ENCODE results near the gene DIAPH1.

Gene DIAPH1

DNA sequence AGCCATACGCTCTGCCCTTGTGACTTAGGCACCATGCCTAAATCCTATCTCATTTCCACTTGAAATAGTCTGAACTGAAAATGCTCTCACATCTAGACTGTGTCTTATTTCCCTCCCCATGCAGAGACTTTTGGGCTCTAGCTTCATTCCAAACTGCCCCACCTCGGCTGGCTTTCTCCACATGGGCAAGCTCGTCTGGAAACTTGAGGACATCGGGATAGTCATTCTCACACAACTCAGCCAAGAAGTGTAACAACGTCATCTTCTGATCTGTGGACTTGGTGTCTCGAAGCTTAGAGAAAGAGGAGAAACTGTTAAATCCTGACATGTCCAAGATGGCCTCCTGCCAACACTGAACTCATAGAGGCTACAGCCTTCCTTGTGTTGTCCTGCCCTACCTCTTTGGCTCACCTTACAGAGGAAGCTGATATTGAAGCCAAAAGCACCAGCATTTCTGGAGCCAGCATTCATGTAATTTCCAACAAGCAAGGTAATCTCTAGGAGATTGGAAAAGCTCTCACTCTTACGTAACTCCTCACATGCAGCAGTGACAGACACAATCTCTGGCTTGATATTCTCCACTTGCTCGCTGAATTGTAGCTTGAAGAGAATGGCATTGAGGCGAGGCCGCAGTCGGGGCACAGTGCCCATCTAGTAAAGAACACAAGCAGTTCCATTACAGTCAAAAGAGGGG, 90.4 kb downstream of the DIAPH1 start:
- FAIRE-seq = no peak
- TF ChIP-seq POU2F2 (IDR thresholded peaks at IDR 0.05; ENCODE audit: low read depth, low read length) (no peak), PAX5 (IDR thresholded peaks at IDR 0.05; ENCODE audit: insufficient read depth, low read length, severe bottlenecking) (no peak), POLR2AphosphoS5 (IDR thresholded peaks at IDR 0.05; ENCODE audit: low read depth, low read length) (no peak), SPI1 (IDR thresholded peaks at IDR 0.05; ENCODE audit: low read depth, low read length) (no peak), TAF1 (IDR thresholded peaks at IDR 0.05; ENCODE audit: low read depth, low read length) (no peak), POLR2A (IDR thresholded peaks at IDR 0.05; ENCODE audit: low read depth, low read length) (no peak)
- no peak for DNase-seq (ENCODE audit: insufficient read length, low spot score)

DNA sequence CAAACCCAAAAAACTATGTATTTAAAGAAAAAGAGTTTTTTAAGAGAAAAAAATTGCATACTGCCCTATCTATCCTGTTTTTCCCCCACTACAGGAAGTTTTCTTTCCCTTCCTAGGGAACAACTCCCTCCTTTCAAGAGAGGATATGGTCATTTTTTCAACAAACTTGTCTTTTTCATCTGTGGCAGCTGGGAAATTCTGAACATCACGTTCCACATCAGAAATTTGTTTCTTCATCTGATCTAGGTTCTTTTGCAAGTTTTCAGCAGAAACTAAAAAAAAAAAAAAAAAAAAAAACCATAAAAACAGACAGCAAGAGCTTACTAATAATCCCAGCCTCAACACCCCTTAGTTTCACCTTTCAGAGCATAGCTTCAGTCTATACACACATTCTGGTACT, 91.4 kb downstream of the DIAPH1 start:
- DNase-seq (ENCODE audit: insufficient read length, low spot score) (no peak), FAIRE-seq (no peak)
- TF ChIP-seq POLR2A (IDR thresholded peaks at IDR 0.05; ENCODE audit: low read depth, low read length) (no peak), TAF1 (IDR thresholded peaks at IDR 0.05; ENCODE audit: low read depth, low read length) (no peak), POU2F2 (IDR thresholded peaks at IDR 0.05; ENCODE audit: low read depth, low read length) (no peak), POLR2AphosphoS5 (IDR thresholded peaks at IDR 0.05; ENCODE audit: low read depth, low read length) (no peak), SPI1 (IDR thresholded peaks at IDR 0.05; ENCODE audit: low read depth, low read length) (no peak), PAX5 (IDR thresholded peaks at IDR 0.05; ENCODE audit: insufficient read depth, low read length, severe bottlenecking) (no peak)

DNA sequence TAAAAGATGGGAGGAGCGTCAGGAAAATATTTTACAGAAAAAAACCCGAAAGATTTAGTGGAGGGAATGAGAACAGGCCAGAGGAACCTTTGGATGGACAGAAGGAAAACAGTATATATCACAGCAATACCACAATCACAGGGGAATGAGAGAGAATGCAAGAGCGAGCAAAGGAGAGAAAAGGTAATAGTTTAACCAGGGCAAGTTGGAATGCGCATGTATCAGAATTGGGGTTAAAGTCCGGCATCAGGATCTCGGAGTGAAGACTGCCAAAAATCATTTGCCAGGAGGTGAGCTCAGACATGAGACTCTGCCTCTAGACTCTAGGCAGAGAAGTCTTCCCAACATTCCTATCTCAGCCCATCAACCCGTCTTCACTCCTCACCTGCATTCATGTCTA, 93.1 kb downstream of the DIAPH1 start:
- FAIRE-seq (no peak), DNase-seq (ENCODE audit: insufficient read length, low spot score) (no peak)
- TF ChIP-seq TAF1 (IDR thresholded peaks at IDR 0.05; ENCODE audit: low read depth, low read length) = no peak
- no peak for TF ChIP-seq PAX5 (IDR thresholded peaks at IDR 0.05; ENCODE audit: insufficient read depth, low read length, severe bottlenecking)
- TF ChIP-seq POU2F2 (IDR thresholded peaks at IDR 0.05; ENCODE audit: low read depth, low read length) = no peak
- no peak for TF ChIP-seq SPI1 (IDR thresholded peaks at IDR 0.05; ENCODE audit: low read depth, low read length)
- TF ChIP-seq POLR2A (IDR thresholded peaks at IDR 0.05; ENCODE audit: low read depth, low read length) = no peak
- TF ChIP-seq POLR2AphosphoS5 (IDR thresholded peaks at IDR 0.05; ENCODE audit: low read depth, low read length) = no peak

DNA sequence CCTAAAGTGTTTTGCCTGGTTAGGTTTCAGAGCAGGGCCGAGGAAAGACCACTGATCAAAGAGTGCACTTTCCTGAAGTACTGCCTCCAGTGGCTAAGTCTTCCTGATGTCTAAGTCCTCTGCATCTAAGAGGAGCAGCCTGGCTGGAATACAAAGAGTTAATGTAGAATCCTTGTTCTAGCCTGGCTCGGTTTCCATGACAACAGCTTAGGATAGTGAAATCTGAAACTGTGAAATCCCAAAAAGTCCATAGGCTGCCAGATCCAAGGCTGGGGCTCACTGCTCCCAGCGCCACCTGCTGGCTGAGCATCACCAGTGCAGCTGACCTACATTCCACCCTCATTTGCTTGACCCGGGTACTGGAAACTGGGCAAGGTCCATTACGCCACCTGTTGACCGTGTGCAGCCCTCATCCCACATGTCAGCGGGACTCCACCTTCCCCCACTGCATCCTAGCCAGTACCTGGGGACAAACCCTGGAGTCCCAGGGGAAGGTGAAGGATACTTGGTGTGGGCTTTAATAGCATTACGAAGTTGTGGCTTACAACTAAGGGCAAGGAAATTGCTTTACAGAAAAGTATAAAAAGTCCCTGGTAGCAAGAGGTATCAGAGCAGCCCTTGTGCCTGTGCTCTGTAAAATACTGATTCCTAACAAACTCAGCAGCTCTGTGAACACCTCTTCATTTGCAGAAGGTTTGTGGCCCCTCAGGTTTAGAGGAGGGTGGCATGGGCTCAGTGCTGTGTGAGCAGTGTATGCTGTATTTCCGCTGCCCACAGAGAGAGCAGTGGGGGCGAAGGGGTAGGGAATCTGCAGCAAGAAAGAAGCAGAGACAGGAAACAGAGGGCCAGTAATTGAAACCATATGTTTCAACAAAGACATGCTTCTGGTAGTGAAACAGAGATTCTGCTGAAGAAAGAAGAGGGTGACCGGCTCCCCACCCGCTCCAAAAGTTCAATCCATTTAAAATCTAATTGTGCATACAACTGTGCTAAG, 93.9 kb downstream of the DIAPH1 start:
- no peak for DNase-seq (ENCODE audit: insufficient read length, low spot score)

DNA sequence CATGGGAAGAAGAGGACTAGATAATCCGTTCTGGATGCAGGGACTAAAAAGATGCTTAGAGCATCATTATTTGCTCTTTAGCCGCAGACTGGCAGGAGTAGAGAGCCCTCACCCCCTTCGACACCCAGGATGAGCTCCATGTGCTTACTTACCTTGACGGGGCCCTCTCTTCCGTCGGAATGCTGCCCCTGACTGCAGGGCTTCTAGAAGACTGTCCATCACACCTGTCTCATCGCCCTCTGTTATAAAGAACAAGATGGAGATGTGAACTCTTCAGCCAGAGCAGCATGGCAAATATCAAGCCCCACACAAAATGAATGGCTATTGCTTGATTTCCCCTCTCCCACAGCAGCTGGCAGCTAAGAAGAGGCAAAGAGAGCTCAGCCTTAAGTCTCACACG, 94.8 kb downstream of the DIAPH1 start:
- DNase-seq (ENCODE audit: insufficient read length, low spot score) (no peak), FAIRE-seq (no peak)
- TF ChIP-seq POU2F2 (IDR thresholded peaks at IDR 0.05; ENCODE audit: low read depth, low read length) (no peak), TAF1 (IDR thresholded peaks at IDR 0.05; ENCODE audit: low read depth, low read length) (no peak), POLR2A (IDR thresholded peaks at IDR 0.05; ENCODE audit: low read depth, low read length) (no peak), SPI1 (IDR thresholded peaks at IDR 0.05; ENCODE audit: low read depth, low read length) (no peak), PAX5 (IDR thresholded peaks at IDR 0.05; ENCODE audit: insufficient read depth, low read length, severe bottlenecking) (no peak), POLR2AphosphoS5 (IDR thresholded peaks at IDR 0.05; ENCODE audit: low read depth, low read length) (no peak)

More for the DNA sequence above, 93.9 kb downstream of the DIAPH1 start:
- FAIRE-seq = peak; percentile 98
- TF ChIP-seq TAF1 (IDR thresholded peaks at IDR 0.05; ENCODE audit: low read depth, low read length) (no peak), PAX5 (IDR thresholded peaks at IDR 0.05; ENCODE audit: insufficient read depth, low read length, severe bottlenecking) (no peak), POU2F2 (IDR thresholded peaks at IDR 0.05; ENCODE audit: low read depth, low read length) (peak; percentile 52; the same call in 1 of the 2 replicates)

DNA sequence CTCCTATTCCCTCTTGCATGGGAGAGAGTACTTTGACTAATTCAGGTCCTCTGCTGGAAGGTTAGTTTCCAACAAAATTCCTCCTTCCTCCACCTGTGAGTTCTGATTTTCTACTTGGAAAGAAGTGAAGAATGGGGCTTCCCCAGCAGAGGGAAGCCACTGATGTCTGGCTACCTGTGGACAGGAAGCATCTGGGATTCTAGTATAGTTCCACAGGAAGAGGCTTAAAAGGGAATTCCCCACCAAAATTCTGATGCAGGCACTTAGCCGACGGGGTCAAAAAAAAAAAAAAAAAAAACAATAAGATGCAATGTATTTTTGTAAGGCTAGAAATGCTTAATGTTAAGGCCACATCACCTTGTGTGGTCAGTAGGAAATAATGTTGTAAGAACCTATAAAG, 96.5 kb downstream of the DIAPH1 start:
- DNase-seq (ENCODE audit: insufficient read length, low spot score) (no peak), FAIRE-seq (no peak)

DNA sequence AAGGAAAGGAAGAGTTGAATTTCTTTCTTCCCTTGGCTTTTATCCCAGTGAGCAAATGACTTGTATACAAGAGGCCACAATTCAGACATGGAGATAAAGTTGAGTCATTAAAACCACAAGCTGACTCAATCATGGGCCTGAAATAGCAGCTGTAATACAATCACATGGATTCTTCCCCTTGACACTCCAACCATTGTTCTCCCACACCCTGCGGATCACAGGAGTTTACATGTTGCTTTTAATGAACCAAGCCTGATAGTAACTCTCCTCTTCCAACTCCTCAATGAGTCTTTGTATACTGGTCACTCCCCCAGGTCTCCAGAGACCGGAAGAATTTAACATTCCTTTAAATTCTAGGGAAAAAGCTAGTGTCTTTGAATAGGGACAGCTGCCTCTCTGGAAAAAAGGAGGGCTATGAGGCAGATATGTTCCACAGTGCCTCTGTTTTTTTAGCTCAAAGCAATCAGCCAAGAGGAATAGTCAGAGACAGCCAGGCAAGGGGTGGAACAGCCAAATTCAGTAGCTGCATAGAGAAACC, 97.5 kb downstream of the DIAPH1 start:
- no peak for FAIRE-seq
- TF ChIP-seq SPI1 (IDR thresholded peaks at IDR 0.05; ENCODE audit: low read depth, low read length) (no peak), POLR2A (IDR thresholded peaks at IDR 0.05; ENCODE audit: low read depth, low read length) (no peak), POU2F2 (IDR thresholded peaks at IDR 0.05; ENCODE audit: low read depth, low read length) (no peak), PAX5 (IDR thresholded peaks at IDR 0.05; ENCODE audit: insufficient read depth, low read length, severe bottlenecking) (no peak), TAF1 (IDR thresholded peaks at IDR 0.05; ENCODE audit: low read depth, low read length) (no peak), POLR2AphosphoS5 (IDR thresholded peaks at IDR 0.05; ENCODE audit: low read depth, low read length) (no peak)
- DNase-seq (ENCODE audit: insufficient read length, low spot score) = no peak

More for the DNA sequence above, 96.5 kb downstream of the DIAPH1 start:
- no peak for TF ChIP-seq SPI1 (IDR thresholded peaks at IDR 0.05; ENCODE audit: low read depth, low read length)
- no peak for TF ChIP-seq TAF1 (IDR thresholded peaks at IDR 0.05; ENCODE audit: low read depth, low read length)
- TF ChIP-seq POU2F2 (IDR thresholded peaks at IDR 0.05; ENCODE audit: low read depth, low read length) = no peak
- no peak for TF ChIP-seq POLR2A (IDR thresholded peaks at IDR 0.05; ENCODE audit: low read depth, low read length)
- TF ChIP-seq POLR2AphosphoS5 (IDR thresholded peaks at IDR 0.05; ENCODE audit: low read depth, low read length) = no peak
- no peak for TF ChIP-seq PAX5 (IDR thresholded peaks at IDR 0.05; ENCODE audit: insufficient read depth, low read length, severe bottlenecking)

DNA sequence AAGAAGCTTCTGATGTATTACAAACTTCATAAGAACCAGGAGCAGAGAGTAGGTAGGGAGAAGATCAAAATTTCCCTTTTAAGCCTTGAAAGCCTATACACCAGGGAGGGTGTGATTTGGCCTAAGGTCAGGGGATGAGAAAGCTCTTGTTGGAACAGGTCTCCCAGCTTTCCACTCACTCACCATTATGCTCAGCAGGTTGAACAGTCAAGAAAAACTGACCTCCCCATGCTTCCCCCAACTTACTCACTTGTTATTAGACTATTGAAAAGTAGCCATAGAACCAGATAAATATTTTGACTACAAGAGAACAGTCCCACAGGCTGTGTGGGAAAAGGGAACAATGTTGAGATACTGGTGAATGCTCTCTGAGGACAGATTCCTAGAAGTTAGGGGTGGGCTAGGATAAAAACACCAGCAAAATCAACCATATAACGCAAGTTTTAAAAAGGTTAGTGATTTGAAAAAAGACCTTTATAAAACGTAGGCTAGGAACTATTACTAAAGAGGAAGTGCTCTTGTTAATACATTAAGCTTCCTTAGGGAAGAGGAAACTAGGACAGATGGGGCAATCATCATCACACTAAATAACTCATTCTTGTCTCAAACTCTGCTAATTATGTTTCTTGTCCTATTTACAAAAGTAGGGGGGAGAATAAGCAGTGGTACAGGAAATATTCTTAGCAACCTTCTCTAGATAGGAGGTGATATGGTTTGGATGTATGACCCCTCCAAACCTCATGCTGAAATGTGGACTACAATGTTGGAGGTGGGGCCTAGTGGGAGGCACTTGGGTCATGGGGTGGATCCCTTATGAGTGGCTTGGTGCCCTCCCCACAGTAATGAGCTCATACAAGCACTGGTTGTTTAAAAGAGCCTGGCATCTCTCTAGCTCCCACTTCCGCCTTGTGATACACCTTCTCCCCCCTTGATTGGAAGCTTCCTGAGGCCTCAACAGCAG, 98.9 kb downstream of the DIAPH1 start:
- no peak for FAIRE-seq
- TF ChIP-seq POLR2AphosphoS5 (IDR thresholded peaks at IDR 0.05; ENCODE audit: low read depth, low read length) = no peak
- no peak for TF ChIP-seq TAF1 (IDR thresholded peaks at IDR 0.05; ENCODE audit: low read depth, low read length)
- TF ChIP-seq SPI1 (IDR thresholded peaks at IDR 0.05; ENCODE audit: low read depth, low read length) = peak; percentile 9; the same call in 1 of the 2 replicates
- no peak for TF ChIP-seq POLR2A (IDR thresholded peaks at IDR 0.05; ENCODE audit: low read depth, low read length)
- DNase-seq (ENCODE audit: insufficient read length, low spot score) = no peak

Data from GM12891 (cell line).